IPS-11a (cell line): Measurements from ENCODE around the gene NSFL1C.

ENCODE experiments used
- H3K4me3 ChIP-seq: one replicate; pipeline ENCODE4 v1.5.1; 2013; ENCODE audit warnings: low read depth, low read length, control low read depth

NSFL1C gene

GRCh38 chr20:1462834-1463233 lies 3.8 kb downstream of the NSFL1C start:
- H3K4me3 ChIP-seq: no peak overlapping the region

GRCh38 chr20:1462001-1462400 lies 4.6 kb downstream of the NSFL1C start:
- H3K4me3 ChIP-seq: no peak overlapping the region

- no peak overlapping the region for H3K4me3 ChIP-seq
Observed at GRCh38 chr20:1460275-1460674, 6.4 kb downstream of the NSFL1C start.

- no peak overlapping the region for H3K4me3 ChIP-seq
Observed at GRCh38 chr20:1457992-1458391, 8.7 kb downstream of the NSFL1C start.

GRCh38 chr20:1456300-1456699 lies 10.3 kb downstream of the NSFL1C start:
- H3K4me3 ChIP-seq: no peak overlapping the region

GRCh38 chr20:1450926-1451491 lies 15.6 kb downstream of the NSFL1C start:
- no peak overlapping the region for H3K4me3 ChIP-seq

GRCh38 chr20:1449370-1449769 lies 17.3 kb downstream of the NSFL1C start:
- H3K4me3 ChIP-seq: no peak overlapping the region

GRCh38 chr20:1448081-1448620 lies 18.5 kb downstream of the NSFL1C start:
- no peak overlapping the region for H3K4me3 ChIP-seq

GRCh38 chr20:1446536-1446935 lies 20.1 kb downstream of the NSFL1C start:
- H3K4me3 ChIP-seq: no peak overlapping the region

GRCh38 chr20:1443085-1443484 lies 23.6 kb downstream of the NSFL1C start:
- no peak overlapping the region for H3K4me3 ChIP-seq

- H3K4me3 ChIP-seq: no peak overlapping the region
Observed at GRCh38 chr20:1442304-1442703, 24.3 kb downstream of the NSFL1C start.

- H3K4me3 ChIP-seq: no peak overlapping the region
Observed at GRCh38 chr20:1441133-1441532, 25.5 kb downstream of the NSFL1C start.

- H3K4me3 ChIP-seq: no peak overlapping the region
Observed at GRCh38 chr20:1440024-1440423, 26.6 kb downstream of the NSFL1C start.

GRCh38 chr20:1438361-1438760 lies 28.3 kb downstream of the NSFL1C start:
- no peak overlapping the region for H3K4me3 ChIP-seq

GRCh38 chr20:1437235-1437904 lies 29.3 kb downstream of the NSFL1C start:
- no peak overlapping the region for H3K4me3 ChIP-seq

GRCh38 chr20:1436263-1436662 lies 30.4 kb downstream of the NSFL1C start:
- no peak overlapping the region for H3K4me3 ChIP-seq

- H3K4me3 ChIP-seq: no peak overlapping the region
Observed at GRCh38 chr20:1435337-1435699, 31.3 kb downstream of the NSFL1C start.

- H3K4me3 ChIP-seq: no peak overlapping the region
Observed at GRCh38 chr20:1434571-1435336, 31.9 kb downstream of the NSFL1C start.

GRCh38 chr20:1431158-1431557 lies 35.5 kb downstream of the NSFL1C start:
- no peak overlapping the region for H3K4me3 ChIP-seq

GRCh38 chr20:1430004-1430451 lies 36.6 kb downstream of the NSFL1C start:
- no peak overlapping the region for H3K4me3 ChIP-seq

GRCh38 chr20:1429143-1429728 lies 37.4 kb downstream of the NSFL1C start:
- no peak overlapping the region for H3K4me3 ChIP-seq
